Peyer's patch (tissue), 4 donors: ENCODE results near the gene TMED1. TPM values are rescaled to one million over a fixed set of nuclear protein-coding genes. Genes with fewer than 3 reads are reported as not detected.
A peak's percentile ranks its signal among the peaks of the same experiment; 100 is the strongest.

ENCODE experiments used
- DNase-seq, 3 donors: peaks; one replicate each; pipeline ENCODE4 v3.0.0-alpha.2; 2017 to 2019
- H3K27ac ChIP-seq, 4 donors: fragments of 200-600 bp; sonication (generic); one replicate each; pipeline ENCODE4 v1.5.1; 2016 to 2019
- H3K27me3 ChIP-seq, 2 donors: fragments of 200-600 bp; sonication (generic); one replicate each; pipeline ENCODE4 v1.5.1; 2019
- H3K36me3 ChIP-seq, 3 donors: fragments of 200-600 bp; sonication (generic); one replicate each; pipeline ENCODE4 v1.5.1; 2016 to 2019
- H3K4me1 ChIP-seq, 4 donors: fragments of 200-600 bp; sonication (generic); one replicate each; pipeline ENCODE4 v1.5.1; 2016 to 2019
- H3K4me3 ChIP-seq, 4 donors: fragments of 200-600 bp; sonication (generic); 1 replicate in 3 of 4; 2 replicates in 1 of 4; pipeline ENCODE4 v1.5.1; 2016 to 2019; ENCODE audit warnings: mild to moderate bottlenecking in 1 of 4
- H3K9me3 ChIP-seq, 4 donors: fragments of 200-600 bp; sonication (generic); one replicate each; pipeline ENCODE4 v1.5.1; 2016 to 2019; ENCODE audit warnings: mild to moderate bottlenecking in 1 of 4
- POLR2A ChIP-seq, 2 donors: fragments of 450-650 bp; IDR thresholded peaks; one replicate each; pipeline ENCODE4 v1.5.1; 2017; ENCODE audit warnings: antibody characterized with exemption in 2 of 2, mild to moderate bottlenecking in 2 of 2, moderate library complexity in 2 of 2
- total RNA-seq, 4 donors: library from RNA; depleted of rRNA; stranded (reverse); fragments of >200 nt; gene quantifications; one replicate each; pipeline ENCODE4 v1.1.0, GENCODE V29; 2016
- TF ChIP-seq, protein P1 (sequence below), 6 experiments: fragments of 450-650 bp in 4 of 6; fragments of 200-600 bp in 2 of 6; sonication (generic) in 1 of 6; IDR thresholded peaks; one replicate each; pipeline ENCODE4 v1.5.1; 2017 to 2019; ENCODE audit warnings: antibody characterized with exemption in 6 of 6, mild to moderate bottlenecking in 3 of 6, moderate library complexity in 1 of 6

The TMED1 gene
- total RNA-seq, 4 donors from 2014 or later = 11.6 to 18.4 (median 16.0) TPM

DNA sequence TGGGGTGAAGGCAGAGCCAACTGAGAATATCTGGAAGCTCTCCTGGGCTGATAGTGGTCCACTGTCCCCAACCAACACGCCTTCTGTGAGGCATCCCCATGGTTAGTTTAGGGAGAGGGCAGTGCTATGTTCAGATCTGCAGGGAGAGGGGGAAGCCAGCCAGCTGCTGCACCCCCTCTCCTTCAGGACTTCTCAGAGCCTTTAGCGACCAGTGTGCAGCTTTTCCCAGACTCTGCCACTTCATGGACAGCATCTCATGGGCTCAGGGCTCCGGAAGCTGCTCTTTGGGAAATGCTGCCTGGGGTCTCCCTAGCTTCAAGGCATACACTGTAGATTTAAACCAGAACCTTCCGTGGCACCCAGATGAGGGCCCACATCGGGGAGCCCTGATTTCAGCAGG lies 33.5 kb downstream of the TMED1 start:
- no peak overlapping the region for H3K4me3 ChIP-seq
- DNase-seq = no peak
- H3K27me3 ChIP-seq = no peaks in the 10 kb centered on the region
- H3K9me3 ChIP-seq = no peaks in the 10 kb centered on the region
- peaks cover 0 to 97% (median 0%) of the 10 kb centered on the region in 3 donors for H3K36me3 ChIP-seq
- no peak for TF ChIP-seq POLR2A (IDR thresholded peaks at IDR 0.05)
- TF ChIP-seq, protein P1, sequence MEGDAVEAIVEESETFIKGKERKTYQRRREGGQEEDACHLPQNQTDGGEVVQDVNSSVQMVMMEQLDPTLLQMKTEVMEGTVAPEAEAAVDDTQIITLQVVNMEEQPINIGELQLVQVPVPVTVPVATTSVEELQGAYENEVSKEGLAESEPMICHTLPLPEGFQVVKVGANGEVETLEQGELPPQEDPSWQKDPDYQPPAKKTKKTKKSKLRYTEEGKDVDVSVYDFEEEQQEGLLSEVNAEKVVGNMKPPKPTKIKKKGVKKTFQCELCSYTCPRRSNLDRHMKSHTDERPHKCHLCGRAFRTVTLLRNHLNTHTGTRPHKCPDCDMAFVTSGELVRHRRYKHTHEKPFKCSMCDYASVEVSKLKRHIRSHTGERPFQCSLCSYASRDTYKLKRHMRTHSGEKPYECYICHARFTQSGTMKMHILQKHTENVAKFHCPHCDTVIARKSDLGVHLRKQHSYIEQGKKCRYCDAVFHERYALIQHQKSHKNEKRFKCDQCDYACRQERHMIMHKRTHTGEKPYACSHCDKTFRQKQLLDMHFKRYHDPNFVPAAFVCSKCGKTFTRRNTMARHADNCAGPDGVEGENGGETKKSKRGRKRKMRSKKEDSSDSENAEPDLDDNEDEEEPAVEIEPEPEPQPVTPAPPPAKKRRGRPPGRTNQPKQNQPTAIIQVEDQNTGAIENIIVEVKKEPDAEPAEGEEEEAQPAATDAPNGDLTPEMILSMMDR (IDR thresholded peaks at IDR 0.05) = no peak
- H3K4me1 ChIP-seq = no peaks in the 10 kb centered on the region
- no peak overlapping the region for H3K27ac ChIP-seq

DNA sequence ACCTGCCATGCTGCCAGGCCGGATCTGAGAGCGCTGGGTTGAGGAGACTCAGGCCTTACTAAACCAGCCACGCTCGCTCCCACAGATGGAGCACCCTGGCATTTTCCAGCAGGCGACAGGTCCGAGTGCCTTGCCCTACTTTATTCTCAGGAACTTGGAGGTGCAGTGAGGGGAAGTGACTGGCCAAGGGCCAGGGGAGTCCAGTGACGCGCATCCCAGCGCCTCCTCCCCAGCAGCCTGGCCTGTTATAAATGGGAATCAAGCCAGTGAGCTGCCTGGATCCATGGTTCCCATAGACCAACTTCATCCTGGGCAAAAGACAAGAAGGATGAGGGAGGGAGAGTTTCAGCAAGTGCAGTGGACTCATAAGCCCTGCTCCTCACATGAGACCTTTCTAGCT lies 35.5 kb downstream of the TMED1 start:
- no peak overlapping the region for H3K27ac ChIP-seq
- peaks cover 0 to 97% (median 4%) of the 10 kb centered on the region in 3 donors for H3K36me3 ChIP-seq
- no peaks in the 10 kb centered on the region for H3K9me3 ChIP-seq
- no peaks in the 10 kb centered on the region for H3K27me3 ChIP-seq
- no peaks in the 10 kb centered on the region for H3K4me1 ChIP-seq
- no peak for TF ChIP-seq POLR2A (IDR thresholded peaks at IDR 0.05)
- TF ChIP-seq, protein P1 (IDR thresholded peaks at IDR 0.05) = no peak
- DNase-seq = no peak
- no peak overlapping the region for H3K4me3 ChIP-seq

DNA sequence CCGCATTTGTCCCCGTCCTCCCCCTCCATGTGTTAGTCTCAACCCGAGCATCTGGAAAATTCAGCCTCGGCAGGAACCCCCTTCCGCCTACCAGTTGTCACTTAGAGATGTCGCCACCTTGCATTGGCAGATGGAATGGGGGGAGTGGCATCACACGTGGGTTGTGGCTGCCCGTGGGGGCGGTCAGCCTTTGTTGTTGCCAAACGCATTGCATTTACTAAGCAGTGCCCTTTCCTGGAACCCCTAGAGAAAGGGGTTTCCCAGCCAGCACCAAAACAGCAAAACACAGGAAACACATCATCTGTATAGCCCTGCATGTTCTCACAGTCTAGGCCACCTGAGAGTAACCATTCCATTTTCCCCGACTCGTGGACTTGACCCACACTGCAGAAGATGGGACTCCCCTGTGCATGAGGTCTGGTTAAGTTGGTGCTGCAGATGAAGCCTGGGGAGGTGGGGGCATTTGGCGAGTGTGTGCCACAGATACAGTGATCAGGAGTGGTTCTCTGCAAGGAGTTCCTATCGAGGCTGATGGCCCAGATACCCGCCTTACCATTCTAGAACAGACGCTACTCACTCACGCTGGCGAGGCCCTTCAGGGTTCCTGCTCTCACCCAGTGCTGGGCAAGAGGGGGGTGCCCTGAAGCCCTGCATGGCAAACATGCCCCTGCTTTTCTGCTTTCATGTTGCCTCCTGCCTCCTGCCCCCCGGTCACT lies 38.3 kb downstream of the TMED1 start:
- DNase-seq = peak in 2 of 3 donors; percentile 49 to 66
- H3K36me3 ChIP-seq = peaks cover 0 to 97% (median 4%) of the 10 kb centered on the region in 3 donors

DNA sequence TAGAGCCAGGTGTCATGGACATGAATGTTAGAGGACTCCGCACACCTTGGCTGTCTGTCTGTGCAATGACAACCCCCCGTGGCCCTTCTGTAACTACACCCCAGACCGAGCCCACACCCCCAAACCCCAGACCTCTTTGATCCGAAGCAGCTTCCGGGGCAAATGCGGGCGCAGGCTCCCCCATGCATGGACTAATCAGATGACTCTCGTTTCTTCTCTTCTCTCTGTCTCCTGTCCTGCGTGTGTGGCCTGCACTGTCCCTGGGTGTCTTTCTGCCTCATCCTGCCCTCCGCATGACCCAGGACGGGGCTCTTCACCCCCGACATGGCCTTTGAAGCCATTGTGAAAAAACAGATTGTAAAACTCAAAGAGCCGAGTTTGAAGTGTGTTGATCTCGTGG lies 38.9 kb downstream of the TMED1 start:
- Histone ChIP-seq H3K4me1 (no peaks in the 10 kb centered on the region), H3K9me3 (no peaks in the 10 kb centered on the region), H3K4me3 (peak overlapping the region in 1 of 4 donors; percentile 3), H3K27me3 (no peaks in the 10 kb centered on the region), H3K27ac (peak overlapping the region in 2 of 4 donors; percentile 36 to 63), H3K36me3 (peaks cover 0 to 97% (median 4%) of the 10 kb centered on the region in 3 donors)
- TF ChIP-seq, protein P1 (IDR thresholded peaks at IDR 0.05) = no peak
- no peak for TF ChIP-seq POLR2A (IDR thresholded peaks at IDR 0.05)
- DNase-seq = peak in 1 of 3 donors; percentile 41

More for the DNA sequence above, 38.3 kb downstream of the TMED1 start:
- TF ChIP-seq POLR2A (IDR thresholded peaks at IDR 0.05) = no peak
- H3K4me1 ChIP-seq = no peaks in the 10 kb centered on the region
- H3K27ac ChIP-seq = peak overlapping the region in 2 of 4 donors; percentile 36 to 63
- no peaks in the 10 kb centered on the region for H3K27me3 ChIP-seq
- no peaks in the 10 kb centered on the region for H3K9me3 ChIP-seq
- H3K4me3 ChIP-seq = peak overlapping the region in 1 of 4 donors; percentile 3

DNA sequence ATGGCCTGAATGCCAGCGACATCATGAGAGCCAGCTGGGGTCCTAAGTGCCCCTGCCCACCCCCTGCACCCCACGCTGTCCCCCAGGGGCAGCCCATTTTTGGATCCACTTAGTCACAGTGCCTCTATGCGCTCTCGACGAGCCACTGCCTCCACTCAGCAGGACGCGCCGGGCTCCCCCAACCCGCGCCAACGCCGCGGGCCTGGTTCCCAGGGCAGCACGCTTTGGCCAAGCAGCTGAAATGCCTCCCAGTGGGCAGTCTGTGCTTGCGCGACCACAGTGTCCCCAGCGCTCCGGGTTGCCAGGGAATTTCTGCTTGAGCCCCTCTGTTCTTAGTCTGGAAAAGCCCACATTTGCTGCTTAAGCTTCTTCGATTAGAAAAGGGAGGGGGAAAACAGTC lies 39.4 kb downstream of the TMED1 start:
- TF ChIP-seq, protein P1 (IDR thresholded peaks at IDR 0.05) = no peak
- no peak for TF ChIP-seq POLR2A (IDR thresholded peaks at IDR 0.05)
- no peak for DNase-seq
- H3K27ac ChIP-seq = no peak overlapping the region
- no peaks in the 10 kb centered on the region for H3K27me3 ChIP-seq
- H3K9me3 ChIP-seq = no peaks in the 10 kb centered on the region
- no peak overlapping the region for H3K4me3 ChIP-seq
- H3K36me3 ChIP-seq = peaks cover 0 to 98% (median 4%) of the 10 kb centered on the region in 3 donors
- no peaks in the 10 kb centered on the region for H3K4me1 ChIP-seq

DNA sequence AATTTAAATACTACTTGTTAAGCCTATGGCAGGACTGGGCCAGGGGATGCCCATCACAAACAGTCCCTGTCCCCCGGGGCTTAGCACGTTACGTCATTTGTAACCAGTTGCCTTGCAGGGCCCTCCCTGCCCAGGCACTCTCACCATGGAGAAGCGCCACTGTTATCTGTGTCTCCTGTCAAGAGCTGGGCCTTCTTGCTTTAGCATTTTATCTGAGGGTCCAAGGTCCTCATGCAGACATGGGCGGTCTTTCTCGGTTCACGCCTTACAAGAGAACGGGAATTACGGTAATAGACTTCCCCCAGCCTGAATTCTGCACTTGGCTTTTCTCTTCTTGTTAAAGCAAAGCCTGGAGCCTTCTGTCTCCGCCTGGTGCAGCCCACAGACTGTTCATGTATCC lies 46.1 kb downstream of the TMED1 start:
- Histone ChIP-seq H3K36me3 (peaks cover 0 to 99% (median 0%) of the 10 kb centered on the region in 3 donors), H3K27ac (no peak overlapping the region), H3K9me3 (no peaks in the 10 kb centered on the region), H3K4me1 (peaks cover 0 to 8% (median 0%) of the 10 kb centered on the region in 4 donors), H3K27me3 (no peaks in the 10 kb centered on the region), H3K4me3 (no peak overlapping the region)
- no peak for DNase-seq
- TF ChIP-seq, protein P1 (IDR thresholded peaks at IDR 0.05) = no peak
- TF ChIP-seq POLR2A (IDR thresholded peaks at IDR 0.05) = no peak
